Measurements from ENCODE around the gene NLGN1.

DNA sequence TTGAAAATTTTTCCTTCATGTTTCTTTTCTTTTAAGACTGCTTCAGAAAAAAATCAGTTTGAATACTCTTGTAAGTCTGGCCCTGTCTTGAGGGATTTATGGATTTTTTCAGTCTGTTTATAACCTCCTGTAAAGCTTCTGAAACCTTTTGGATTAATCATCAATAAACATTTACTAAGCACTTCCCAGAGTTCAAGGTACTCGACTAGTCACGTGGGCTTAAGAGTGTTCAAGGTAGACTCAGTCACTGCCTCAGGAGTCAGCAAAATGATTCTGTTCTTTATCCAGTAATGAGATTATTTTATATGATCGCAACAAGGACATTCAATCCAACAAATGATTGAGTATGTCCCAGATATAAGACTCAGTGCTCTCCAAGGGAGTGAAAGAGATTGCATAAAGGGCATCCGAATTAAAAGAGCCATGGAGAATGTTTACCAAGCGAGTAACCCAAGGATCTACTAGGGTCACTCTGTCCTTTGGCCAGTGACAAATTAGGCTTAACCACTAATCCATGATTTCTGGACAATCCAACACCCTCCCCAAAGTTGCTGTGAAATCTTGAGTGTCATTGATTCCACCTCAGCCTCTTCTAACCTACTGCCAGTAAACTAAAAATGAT, 735.0 kb downstream of the NLGN1 start:
- TF ChIP-seq, protein P1, sequence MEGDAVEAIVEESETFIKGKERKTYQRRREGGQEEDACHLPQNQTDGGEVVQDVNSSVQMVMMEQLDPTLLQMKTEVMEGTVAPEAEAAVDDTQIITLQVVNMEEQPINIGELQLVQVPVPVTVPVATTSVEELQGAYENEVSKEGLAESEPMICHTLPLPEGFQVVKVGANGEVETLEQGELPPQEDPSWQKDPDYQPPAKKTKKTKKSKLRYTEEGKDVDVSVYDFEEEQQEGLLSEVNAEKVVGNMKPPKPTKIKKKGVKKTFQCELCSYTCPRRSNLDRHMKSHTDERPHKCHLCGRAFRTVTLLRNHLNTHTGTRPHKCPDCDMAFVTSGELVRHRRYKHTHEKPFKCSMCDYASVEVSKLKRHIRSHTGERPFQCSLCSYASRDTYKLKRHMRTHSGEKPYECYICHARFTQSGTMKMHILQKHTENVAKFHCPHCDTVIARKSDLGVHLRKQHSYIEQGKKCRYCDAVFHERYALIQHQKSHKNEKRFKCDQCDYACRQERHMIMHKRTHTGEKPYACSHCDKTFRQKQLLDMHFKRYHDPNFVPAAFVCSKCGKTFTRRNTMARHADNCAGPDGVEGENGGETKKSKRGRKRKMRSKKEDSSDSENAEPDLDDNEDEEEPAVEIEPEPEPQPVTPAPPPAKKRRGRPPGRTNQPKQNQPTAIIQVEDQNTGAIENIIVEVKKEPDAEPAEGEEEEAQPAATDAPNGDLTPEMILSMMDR (IDR thresholded peaks at IDR 0.05) = no peak
- no peak for TF ChIP-seq POLR2A (IDR thresholded peaks at IDR 0.05)

Data from heart left ventricle (tissue), 13 donors.